GM03348 (cell line): ENCODE measurements around the gene DBN1.

Experiments used
- DNase-seq: peaks from one replicate; pipeline ENCODE4 v3.0.0; 2012; ENCODE audit warnings: low spot score

Gene DBN1

DNA sequence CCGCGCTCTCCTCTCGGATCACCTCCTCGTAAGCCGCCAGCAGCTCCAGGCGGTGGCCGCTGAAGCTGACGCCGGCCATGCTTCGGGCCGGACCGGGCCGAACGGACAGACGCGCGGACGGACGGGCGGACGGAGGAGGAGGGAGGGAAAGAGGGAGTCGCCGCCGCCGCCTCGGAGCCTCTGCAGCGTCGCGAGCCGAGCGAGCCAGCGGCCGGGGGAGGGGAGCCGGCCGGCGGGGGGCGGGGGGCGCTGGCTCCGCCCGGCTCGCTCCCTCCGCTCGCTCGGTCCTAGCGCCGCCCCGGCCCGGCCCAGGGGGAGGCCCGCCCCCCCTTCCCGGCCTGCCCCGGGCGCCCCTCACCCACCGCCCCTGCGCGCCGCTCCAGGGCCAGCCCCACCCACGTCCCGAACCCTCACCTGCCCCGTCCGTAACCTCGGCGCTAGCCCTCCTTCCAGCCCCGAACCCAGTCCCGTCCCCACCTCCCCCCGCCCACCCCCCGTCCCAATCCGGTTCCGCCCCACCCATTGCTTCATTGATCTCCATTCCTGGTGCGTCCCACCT, at the start of gene DBN1:
Gene DBN1, minus strand, starts transcription at position 192 of the 559 bp plus-strand sequence. Its CDS starts 113 bp downstream, at position 79.
- peak; percentile 96 for DNase-seq

- no peak for DNase-seq
Measured at GRCh38 chr5:177520916-177521513, 47.6 kb upstream of the DBN1 start.

GRCh38 chr5:177520271-177520670, 46.8 kb upstream of the DBN1 start:
- no peak for DNase-seq

DNA sequence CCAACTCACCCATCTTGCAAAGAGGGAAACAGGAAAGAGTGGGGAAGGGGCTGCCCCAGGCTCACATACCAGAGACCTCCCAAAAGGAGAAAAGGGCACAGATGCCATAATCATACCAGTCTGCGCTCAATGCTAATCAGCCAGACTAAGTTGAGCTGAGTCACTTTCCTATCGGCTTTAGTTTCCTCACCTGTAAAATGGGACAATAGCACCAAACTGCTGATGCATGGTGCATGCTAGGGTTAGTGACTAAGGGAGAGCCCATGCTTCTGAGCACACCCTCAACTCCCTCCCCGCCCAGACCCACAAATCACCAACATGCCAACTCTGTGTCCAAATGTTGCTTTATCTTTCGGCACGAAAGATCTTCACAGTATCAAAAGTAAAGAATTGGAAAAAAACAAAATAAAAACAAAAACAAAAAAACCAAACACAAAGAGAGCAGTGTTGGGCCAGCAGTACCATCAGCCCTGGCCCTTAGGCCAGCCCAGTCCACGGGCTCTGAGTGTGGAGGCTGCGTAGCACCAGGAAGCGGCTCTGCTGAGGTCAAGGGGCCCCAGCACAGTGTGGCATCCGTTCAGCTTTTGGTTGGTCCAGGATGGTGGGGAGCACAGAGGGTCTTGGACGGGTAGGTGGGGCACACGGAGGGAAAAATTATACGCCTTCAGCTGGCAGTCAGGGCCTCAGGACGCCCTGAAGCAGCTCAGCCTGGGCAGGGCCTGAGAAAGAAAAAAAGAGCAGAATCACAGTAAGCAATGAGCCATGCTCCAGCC, 46.2 kb upstream of the DBN1 start:
- no peak for DNase-seq

GRCh38 chr5:177516601-177517568, 43.5 kb upstream of the DBN1 start, which contains the start of gene DDX41:
DDX41 (minus strand) TSS chr5:177516961; CDS start chr5:177516945, 16 bp downstream.
- DNase-seq, result peak; percentile 97

DNA sequence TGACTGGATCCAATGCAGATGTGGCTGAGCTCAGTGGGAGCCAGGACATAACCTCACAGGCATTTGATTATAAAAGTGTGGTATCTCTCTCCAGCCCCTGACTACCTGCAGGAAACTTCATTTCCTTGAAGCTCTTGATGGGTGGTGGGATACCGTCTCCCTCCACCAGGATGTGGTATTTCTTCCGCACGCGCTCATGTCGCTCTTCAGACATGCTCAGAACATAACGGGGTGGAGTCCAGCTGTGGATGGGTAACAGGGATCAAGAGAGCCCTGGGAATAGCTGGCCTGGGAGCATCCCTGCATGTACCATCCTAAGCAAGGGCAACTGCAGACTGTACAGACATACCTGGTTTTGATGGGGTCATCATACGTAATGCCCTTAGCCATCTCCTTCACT, 42.1 kb upstream of the DBN1 start:
- no peak for DNase-seq

GRCh38 chr5:177514541-177514940, 41.1 kb upstream of the DBN1 start:
- no peak for DNase-seq

DNA sequence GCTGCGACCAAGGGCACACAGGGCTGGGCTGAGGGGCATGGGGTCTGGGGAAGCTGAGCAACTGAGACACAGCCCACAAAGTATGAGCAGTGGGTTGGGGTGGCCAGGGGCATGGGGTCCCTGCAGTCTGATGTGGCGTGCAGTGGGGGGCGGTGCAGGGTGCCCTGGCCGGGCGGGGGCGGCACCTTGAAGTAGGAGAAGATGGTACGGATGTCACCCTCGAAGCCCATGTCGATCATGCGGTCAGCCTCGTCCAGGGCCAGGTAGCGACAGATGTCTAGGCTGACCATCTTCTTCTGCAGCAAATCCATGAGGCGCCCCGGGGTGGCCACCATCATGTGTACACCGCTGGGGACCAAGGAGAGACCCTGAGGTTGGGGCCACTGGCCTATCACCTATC, 40.1 kb upstream of the DBN1 start:
- no peak for DNase-seq

DNA sequence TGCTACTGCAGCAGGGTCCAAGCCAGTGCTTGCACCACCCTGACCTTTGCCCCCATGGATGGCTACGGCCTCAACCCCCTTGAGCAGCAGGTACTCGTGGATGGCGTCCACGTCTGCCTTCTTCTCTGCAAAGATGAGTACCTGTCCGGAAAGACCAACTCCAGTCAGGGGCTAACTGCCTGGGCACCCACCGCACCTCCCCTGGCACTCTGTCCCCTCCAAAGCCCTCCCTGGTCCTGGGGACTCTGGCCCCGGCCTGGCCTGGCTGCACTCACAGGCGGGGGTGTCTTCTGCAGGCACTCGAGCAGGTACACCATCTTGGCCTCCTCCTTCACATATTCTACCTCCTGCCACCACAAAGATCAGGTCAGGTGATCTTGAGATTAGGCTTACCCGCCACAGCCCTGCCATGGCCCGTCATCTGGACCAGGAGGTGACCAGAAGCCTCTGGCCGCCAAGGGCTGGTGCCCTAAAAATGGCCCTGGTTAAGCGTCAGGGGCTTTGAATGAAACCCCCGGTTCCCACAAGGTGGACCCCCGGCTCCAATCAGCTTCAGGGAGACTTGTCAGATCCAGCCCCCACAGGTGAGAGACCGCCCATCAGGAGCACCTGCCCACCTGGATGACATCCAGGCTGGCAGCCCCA, 39.4 kb upstream of the DBN1 start:
- DNase-seq, result no peak

DNA sequence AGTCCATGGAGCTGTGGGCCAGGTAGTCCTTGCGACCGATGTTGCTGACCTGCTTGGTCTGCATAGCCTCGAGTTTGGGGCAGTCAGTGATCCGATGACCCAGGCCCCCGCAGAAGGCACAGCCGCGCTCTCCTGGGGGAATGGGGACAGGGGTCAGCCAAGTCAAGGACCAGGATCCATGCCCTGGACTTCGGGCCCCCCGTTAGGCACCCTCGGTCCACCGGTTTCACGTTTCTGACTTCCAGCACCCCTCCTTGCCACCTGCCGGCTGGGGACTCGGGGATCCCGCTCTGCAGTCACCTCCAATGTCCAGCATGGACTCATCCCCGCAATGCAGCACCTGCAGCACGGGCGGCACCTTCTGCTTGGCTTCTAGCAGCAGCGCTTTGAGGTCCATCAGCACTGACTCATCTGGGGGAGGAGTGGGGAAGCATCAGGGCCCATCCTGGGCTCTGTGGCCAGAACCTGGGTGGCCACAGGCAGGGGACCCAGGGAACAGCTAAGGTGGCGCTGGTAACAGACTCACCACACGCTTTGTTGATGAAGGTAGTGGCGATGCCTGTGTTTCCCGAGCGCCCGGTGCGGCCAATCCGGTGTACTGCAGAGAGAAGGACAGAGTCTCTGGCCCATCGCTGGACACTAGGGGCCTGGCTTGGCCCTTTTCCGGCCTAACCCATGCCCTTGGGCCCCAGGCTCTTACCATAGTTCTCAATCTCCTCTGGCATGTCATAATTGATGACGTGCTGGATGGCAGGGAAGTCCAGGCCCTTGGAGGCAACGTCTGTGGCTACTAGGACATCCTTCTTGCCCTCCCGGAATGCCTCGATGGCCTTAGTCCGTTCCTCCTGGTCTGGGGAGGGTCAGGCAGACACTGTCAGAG, 38.6 kb upstream of the DBN1 start:
- no peak for DNase-seq

DNA sequence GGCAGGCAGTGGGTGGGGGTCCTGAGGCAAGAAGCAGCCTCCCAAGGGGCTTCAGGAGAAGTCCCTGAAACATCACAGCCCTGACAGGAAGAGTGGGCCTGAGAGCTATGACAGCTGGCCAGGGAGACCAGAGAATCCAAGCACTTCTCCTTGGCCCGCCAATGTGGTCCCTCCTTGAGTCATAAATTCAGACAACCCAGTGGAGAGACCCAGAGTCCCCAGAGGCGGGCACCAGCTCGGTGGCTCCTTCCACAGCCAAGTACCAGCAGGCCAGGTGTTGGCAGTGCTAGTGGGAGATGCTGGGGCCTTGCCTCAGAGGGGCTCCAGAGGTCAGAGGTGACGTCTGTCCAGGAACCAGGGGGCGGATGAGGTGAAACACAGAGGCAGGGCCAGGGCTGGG, 37.7 kb upstream of the DBN1 start:
- DNase-seq, result no peak

DNA sequence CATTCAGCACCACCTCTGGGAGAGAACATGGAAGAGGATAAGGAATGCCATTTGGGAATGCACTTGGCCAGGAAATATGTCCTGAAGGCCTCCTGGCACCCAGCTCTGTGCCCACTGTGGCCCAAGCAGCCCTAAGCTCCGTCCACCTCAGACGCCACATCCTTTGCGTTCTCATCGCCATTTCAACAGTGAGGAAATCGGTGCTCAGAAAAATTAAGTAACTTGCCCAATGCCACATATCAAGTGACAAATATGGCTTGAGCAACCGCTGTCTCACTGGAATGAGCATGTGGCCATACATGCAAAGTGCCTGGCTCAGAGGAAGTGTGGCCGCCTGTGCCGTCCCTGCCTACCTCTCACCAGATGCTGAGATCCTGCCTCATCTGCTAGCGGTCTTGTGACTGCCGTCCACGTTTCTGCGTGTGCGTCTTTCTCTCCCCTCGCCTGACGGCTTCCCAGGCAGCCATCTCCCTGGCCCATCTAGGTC, 37.2 kb upstream of the DBN1 start:
- DNase-seq, result no peak

DNA sequence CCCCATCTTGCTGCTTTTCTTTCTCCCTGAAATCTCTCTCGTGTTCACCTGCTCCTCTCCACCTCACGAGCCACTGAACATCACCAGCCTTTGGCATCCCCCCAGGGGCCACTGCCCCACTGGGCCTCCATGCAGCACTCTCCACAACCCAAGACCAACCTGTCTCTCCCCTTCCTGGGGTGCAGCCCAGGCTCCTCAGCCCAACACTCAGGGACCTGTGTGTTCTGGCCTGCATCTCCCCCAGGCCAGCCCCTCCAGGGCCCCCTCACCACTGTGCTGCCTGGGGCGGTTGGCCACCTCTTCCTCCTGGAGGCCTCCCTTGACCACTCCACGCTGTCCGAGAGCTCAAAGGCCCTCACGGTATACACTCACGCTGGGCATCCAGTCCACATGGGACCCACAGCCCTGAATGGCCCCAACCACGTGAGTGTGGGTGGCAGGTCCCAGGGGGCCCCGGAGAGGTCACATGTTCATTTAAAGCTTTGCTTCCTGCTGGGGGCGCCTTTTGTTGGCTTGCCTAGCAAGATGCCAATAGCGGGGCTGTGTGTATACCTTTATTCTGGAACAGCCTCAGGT, 36.6 kb upstream of the DBN1 start:
- no peak for DNase-seq

DNA sequence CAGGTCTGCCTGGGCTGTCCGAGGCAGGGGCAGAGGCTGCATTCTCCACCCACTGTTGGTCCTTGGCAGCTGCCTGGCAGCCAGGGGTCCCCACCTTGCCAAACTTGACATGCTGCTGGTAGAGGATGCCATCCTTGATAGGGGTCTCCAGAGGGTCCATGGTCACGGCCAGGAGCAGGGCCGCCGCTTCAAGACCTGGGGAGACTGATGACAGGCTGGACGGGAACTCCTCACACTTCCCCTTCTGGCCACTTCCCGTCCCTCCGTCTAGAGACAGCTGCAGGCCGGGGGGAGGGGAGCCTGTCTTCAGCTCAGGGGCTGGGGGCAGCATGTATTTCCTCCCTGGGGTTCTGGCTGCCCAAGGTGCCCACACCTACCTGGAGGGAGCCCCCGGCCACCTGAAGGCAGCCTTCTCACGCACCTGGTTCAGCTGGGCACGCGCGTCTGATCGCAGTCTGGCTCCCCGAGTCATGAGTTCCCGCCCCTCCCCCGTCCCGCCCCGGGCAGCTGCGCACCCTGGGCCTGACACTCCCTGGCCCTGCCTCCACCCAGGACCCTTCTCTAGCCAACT, 36.0 kb upstream of the DBN1 start, which contains the start of gene DOK3:
Gene DOK3, minus strand, starts transcription at position 446 of the 571 bp plus-strand sequence. Its CDS starts 286 bp downstream, at position 160.
- DNase-seq, result no peak

DNA sequence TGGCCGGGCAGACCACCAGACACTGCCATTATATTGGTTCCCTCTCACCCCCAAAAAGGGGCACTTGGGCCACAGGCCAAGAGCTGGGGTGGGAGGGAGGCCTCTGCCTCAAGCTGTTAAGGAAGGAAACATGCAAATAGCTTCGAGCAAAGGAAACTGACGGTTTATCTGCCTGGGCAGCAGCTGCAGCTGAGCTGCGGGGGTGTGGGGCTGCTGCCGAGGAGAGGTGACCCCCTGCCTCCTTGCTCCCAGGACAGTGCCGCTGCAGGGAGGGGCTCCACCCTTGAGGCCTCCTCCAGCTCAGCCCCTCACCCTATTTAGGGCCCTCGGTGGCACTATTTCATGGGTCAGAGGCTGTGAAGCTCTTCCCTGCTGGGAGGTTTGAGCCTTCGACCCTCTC, 35.4 kb upstream of the DBN1 start:
- no peak for DNase-seq

- no peak for DNase-seq
Measured at GRCh38 chr5:177508221-177508611, 34.8 kb upstream of the DBN1 start.

DNA sequence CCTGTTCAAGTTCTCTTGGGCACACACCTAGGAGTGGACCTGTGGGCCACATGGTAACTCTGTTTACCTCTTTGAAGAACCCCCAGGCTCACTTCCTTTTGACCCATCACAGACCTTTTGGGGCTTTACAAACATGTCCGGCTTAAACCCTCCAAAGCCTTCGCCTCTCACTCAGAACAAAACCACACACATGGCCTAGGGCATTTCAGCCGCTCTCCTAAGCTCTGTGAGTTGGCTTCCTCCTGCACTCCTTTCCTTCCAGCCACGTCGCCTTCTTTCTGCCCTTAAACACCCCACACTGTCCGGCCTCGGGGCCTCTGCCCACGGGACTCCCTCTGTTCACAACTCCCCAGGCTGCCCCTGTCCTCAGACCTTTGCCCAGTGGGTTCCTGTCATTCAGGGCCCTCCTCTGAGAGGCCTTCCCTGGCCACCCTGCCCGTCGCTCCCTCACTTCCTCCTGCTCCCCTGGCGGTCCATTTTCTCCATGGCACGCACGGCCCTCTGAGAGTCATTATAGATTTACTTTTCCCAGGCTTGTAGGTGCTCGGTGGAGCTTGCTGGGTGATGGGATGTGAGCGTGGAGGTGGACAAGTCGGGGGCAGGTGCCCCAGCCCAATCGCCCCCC, 34.3 kb upstream of the DBN1 start:
- no peak for DNase-seq

GRCh38 chr5:177507165-177507564, 33.7 kb upstream of the DBN1 start:
- no peak for DNase-seq

DNA sequence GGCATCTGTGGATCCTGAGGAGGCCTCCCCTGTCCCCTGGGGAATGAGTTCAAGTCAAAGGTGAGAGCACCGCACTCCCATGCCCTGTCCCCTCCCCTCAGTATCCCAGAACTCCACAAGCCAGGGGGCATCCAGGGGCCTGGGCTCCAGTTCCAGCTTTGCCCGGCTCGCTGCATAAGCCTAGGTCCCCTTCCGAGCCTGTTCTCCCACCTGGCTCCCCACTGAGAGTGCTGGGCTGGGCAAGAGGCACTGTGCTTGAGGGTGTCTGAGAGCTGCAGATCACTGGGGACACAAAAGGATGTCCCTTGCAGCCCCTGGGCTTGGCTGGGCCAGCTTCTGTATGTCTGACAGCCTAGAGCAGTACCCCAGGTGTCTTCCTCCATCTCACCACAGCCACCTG, 31.6 kb upstream of the DBN1 start:
- no peak for DNase-seq
